ENCODE measurements around the gene BHLHE40. TPM values are rescaled to one million over a fixed set of nuclear protein-coding genes. Genes with fewer than 3 reads are reported as not detected.

BHLHE40 gene
- total and polyA plus RNA-seq, 9 donors, result 28.6 to 264 (median 75.3) TPM

- no peak overlapping the region for H3K4me3 ChIP-seq
- DNase-seq, result no peak
- TF ChIP-seq EP300 (IDR thresholded peaks at IDR 0.05) (no peak), CTCF (IDR thresholded peaks at IDR 0.05) (no peak), POLR2A (IDR thresholded peaks at IDR 0.05) (no peak)
Measured at GRCh38 chr3:5013021-5013906, 34.0 kb downstream of the BHLHE40 start.

GRCh38 chr3:5014391-5014790 is 35.2 kb downstream of the BHLHE40 start:
- H3K9me3 ChIP-seq, result no peaks in the 10 kb centered on the region
- TF ChIP-seq EP300 (IDR thresholded peaks at IDR 0.05) (no peak), CTCF (IDR thresholded peaks at IDR 0.05) (no peak), POLR2A (IDR thresholded peaks at IDR 0.05) (no peak)
- no peaks in the 10 kb centered on the region for H3K4me1 ChIP-seq (ENCODE audit: insufficient read depth)
- WGBS, 3 donors, result 66 to 81% (median 73%) methylated on average over 7 of the region's 7 CpGs
- no peaks in the 10 kb centered on the region for H3K27me3 ChIP-seq
- H3K27ac ChIP-seq, result no peak overlapping the region
- no peak for DNase-seq
- no peaks in the 10 kb centered on the region for H3K36me3 ChIP-seq
- no peak overlapping the region for H3K4me3 ChIP-seq
- intact Hi-C loops (cut with DNase I), result no loop called here

More at GRCh38 chr3:5013021-5013906, 34.0 kb downstream of the BHLHE40 start:
- no peaks in the 10 kb centered on the region for H3K27me3 ChIP-seq
- 73 to 78% (median 74%) methylated on average over 5 of the region's 5 CpGs for WGBS, 3 donors
- no peaks in the 10 kb centered on the region for H3K4me1 ChIP-seq (ENCODE audit: insufficient read depth)
- H3K9me3 ChIP-seq, result no peaks in the 10 kb centered on the region
- H3K36me3 ChIP-seq, result no peaks in the 10 kb centered on the region
- intact Hi-C loops (cut with DNase I), result no loop called here
- no peak overlapping the region for H3K27ac ChIP-seq

- H3K36me3 ChIP-seq, result no peaks in the 10 kb centered on the region
- H3K27me3 ChIP-seq, result no peaks in the 10 kb centered on the region
- no peaks in the 10 kb centered on the region for H3K4me1 ChIP-seq (ENCODE audit: insufficient read depth)
- H3K27ac ChIP-seq, result no peak overlapping the region
- no peak for TF ChIP-seq POLR2A (IDR thresholded peaks at IDR 0.05)
- TF ChIP-seq CTCF (IDR thresholded peaks at IDR 0.05), result no peak
- TF ChIP-seq EP300 (IDR thresholded peaks at IDR 0.05), result no peak
- no peaks in the 10 kb centered on the region for H3K9me3 ChIP-seq
- WGBS, 3 donors, result 90 to 91% (median 90%) methylated on average over 5 of the region's 5 CpGs
- intact Hi-C loops (cut with DNase I), result no loop called here
- H3K4me3 ChIP-seq, result no peak overlapping the region
- no peak for DNase-seq
Measured at GRCh38 chr3:5015056-5015455, 35.8 kb downstream of the BHLHE40 start.

- Histone ChIP-seq H3K27ac (no peak overlapping the region), H3K9me3 (no peaks in the 10 kb centered on the region), H3K36me3 (no peaks in the 10 kb centered on the region), H3K4me1 (ENCODE audit: insufficient read depth) (no peaks in the 10 kb centered on the region), H3K27me3 (no peaks in the 10 kb centered on the region), H3K4me3 (no peak overlapping the region)
- DNase-seq, result no peak
- intact Hi-C loops (cut with DNase I), result no loop called here
- no peak for TF ChIP-seq CTCF (IDR thresholded peaks at IDR 0.05)
- no peak for TF ChIP-seq POLR2A (IDR thresholded peaks at IDR 0.05)
- TF ChIP-seq EP300 (IDR thresholded peaks at IDR 0.05), result no peak
- WGBS, 3 donors, result 70 to 78% (median 74%) methylated on average over 11 of the region's 11 CpGs
Measured at GRCh38 chr3:5016211-5017161, 37.2 kb downstream of the BHLHE40 start.
